H1 (cell line): ENCODE measurements around the gene OCIAD1.

Source experiments
- ATF3 ChIP-seq: IDR thresholded peaks from 2 replicates; pipeline ENCODE4 v1.6.1; 2011; ENCODE audit warnings: low read depth, mild to moderate bottlenecking, low read length; ENCODE audit not compliant: insufficient read depth
- CEBPB ChIP-seq: IDR thresholded peaks from 2 replicates; pipeline ENCODE4 v1.6.1; 2012; ENCODE audit warnings: low read depth, low read length
- CHD7 ChIP-seq: fragments of 300-600 bp; sonication (generic); IDR thresholded peaks from 2 replicates; pipeline ENCODE4 v1.7.1; 2012; ENCODE audit warnings: low read length, moderate library complexity, mild to moderate bottlenecking, inconsistent platforms; ENCODE audit not compliant: insufficient replicate concordance
- CREB1 ChIP-seq: IDR thresholded peaks from 2 replicates; pipeline ENCODE4 v1.6.1; 2012; ENCODE audit warnings: inconsistent platforms
- CTBP2 ChIP-seq: IDR thresholded peaks from 2 replicates; pipeline ENCODE4 v1.7.0; 2011; ENCODE audit warnings: borderline replicate concordance, mild to moderate bottlenecking, moderate library complexity, mixed read lengths, low read length; ENCODE audit not compliant: insufficient read depth, insufficient read length
- EZH2 ChIP-seq: fragments of 200-600 bp; sonication (generic); IDR thresholded peaks from 2 replicates; pipeline ENCODE4 v1.7.1; 2012; ENCODE audit warnings: low read depth, mild to moderate bottlenecking, moderate library complexity, low read length, inconsistent platforms; ENCODE audit not compliant: severe bottlenecking
- GABPA ChIP-seq: IDR thresholded peaks from 2 replicates; pipeline ENCODE4 v1.6.1; 2011; ENCODE audit warnings: mild to moderate bottlenecking, low read length, moderate library complexity, borderline replicate concordance; ENCODE audit not compliant: insufficient read depth
- KDM4A ChIP-seq: IDR thresholded peaks from one replicate; pipeline ENCODE4 v1.7.1; 2012; ENCODE audit warnings: low read depth, mild to moderate bottlenecking, moderate library complexity, low read length, inconsistent platforms; ENCODE audit not compliant: severe bottlenecking
- NRF1 ChIP-seq: IDR thresholded peaks from 2 replicates; pipeline ENCODE4 v1.6.1; 2011; ENCODE audit warnings: mild to moderate bottlenecking, low read depth, low read length, improper control_type of control experiment
- POLR2A ChIP-seq, 2 experiments: IDR thresholded peaks; 1 replicate in 1 of 2; 2 replicates in 1 of 2; pipeline ENCODE4 v1.6.1; 2011; ENCODE audit warnings: low read depth in 2 of 2, low read length in 2 of 2, mild to moderate bottlenecking in 2 of 2; ENCODE audit errors: control extremely low read depth in 1 of 2
- RFX5 ChIP-seq: IDR thresholded peaks from 2 replicates; pipeline ENCODE4 v1.6.1; 2011; ENCODE audit warnings: low read depth, low read length, improper control_type of control experiment, borderline replicate concordance
- TAF7 ChIP-seq: optimal IDR thresholded peaks from 2 replicates; pipeline ENCODE3; 2011; ENCODE audit warnings: low read depth, mild to moderate bottlenecking, inconsistent platforms, low read length, moderate library complexity, borderline replicate concordance
- TBP ChIP-seq: IDR thresholded peaks from 2 replicates; pipeline ENCODE4 v1.6.1; 2011; ENCODE audit warnings: low read depth, low read length, improper control_type of control experiment
- TF ChIP-seq, protein P1 (sequence below), 3 experiments: IDR thresholded peaks; 1 replicate in 2 of 3; 2 replicates in 1 of 3; pipeline versions ENCODE4 v1.5.1 to v1.6.1; 2011; ENCODE audit warnings: low read length in 3 of 3, mild to moderate bottlenecking in 3 of 3, inconsistent platforms in 2 of 3, low read depth in 1 of 3, moderate library complexity in 1 of 3; ENCODE audit not compliant: insufficient read depth in 1 of 3; ENCODE audit errors: control extremely low read depth in 1 of 3

DNA sequence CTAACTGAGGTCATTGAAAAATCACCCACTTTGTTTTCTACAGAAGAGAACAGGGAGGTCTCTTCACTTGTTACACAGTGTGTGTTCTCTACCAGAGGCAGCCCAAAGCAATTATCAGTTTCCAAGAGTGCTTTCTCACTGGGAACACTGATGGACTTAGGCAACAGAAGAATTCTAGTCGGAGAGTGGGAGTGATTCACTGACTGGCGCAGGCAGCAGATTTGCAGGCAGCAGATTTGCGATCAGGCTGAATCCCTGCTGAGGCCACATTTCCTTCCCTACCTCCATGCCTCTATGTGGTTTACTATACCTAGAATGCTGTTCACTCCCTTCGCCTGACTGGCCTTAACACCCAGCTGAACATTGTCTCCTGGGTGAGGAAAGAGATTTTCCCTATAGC lies 69.1 kb downstream of the OCIAD1 start:
- TF ChIP-seq CEBPB (no peak), CHD7 (no peak), POLR2A (IDR thresholded peaks at IDR 0.05; ENCODE audit: control extremely low read depth in 1 of 2, low read depth in 2 of 2, low read length in 2 of 2) (no peak), TBP (no peak), NRF1 (no peak), CREB1 (no peak), ATF3 (no peak), GABPA (no peak), TAF7 (no peak), CTBP2 (no peak), KDM4A (no peak), EZH2 (no peak), RFX5 (no peak)
- TF ChIP-seq, protein P1, sequence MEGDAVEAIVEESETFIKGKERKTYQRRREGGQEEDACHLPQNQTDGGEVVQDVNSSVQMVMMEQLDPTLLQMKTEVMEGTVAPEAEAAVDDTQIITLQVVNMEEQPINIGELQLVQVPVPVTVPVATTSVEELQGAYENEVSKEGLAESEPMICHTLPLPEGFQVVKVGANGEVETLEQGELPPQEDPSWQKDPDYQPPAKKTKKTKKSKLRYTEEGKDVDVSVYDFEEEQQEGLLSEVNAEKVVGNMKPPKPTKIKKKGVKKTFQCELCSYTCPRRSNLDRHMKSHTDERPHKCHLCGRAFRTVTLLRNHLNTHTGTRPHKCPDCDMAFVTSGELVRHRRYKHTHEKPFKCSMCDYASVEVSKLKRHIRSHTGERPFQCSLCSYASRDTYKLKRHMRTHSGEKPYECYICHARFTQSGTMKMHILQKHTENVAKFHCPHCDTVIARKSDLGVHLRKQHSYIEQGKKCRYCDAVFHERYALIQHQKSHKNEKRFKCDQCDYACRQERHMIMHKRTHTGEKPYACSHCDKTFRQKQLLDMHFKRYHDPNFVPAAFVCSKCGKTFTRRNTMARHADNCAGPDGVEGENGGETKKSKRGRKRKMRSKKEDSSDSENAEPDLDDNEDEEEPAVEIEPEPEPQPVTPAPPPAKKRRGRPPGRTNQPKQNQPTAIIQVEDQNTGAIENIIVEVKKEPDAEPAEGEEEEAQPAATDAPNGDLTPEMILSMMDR (IDR thresholded peaks at IDR 0.05; ENCODE audit: control extremely low read depth in 1 of 3, insufficient read depth in 1 of 3, low read depth in 1 of 3, low read length in 3 of 3) = no peak
